Activated CD4-positive, alpha-beta T cell treated with anti-CD3 and anti-CD28 coated beads, Interleukin-2, amount 50 U/mL, for 24 hours (primary cell): ENCODE data around the gene LRRC28.
"Not testable (repeated sequence)": the region's sequence is repeated elsewhere in the genome, so short reads cannot be mapped to it uniquely, and the experiment has no call there.

Experiments
- DNase-seq, 2 donors: peaks; one replicate each; pipeline ENCODE4 v3.0.0-alpha.2; 2020; ENCODE audit warnings: low read depth in 1 of 2, low spot score in 1 of 2

LRRC28 gene

GRCh38 chr15:99390667-99391066 lies 139.4 kb downstream of the LRRC28 start:
- DNase-seq, result no peak

- DNase-seq, result no peak
Observed at GRCh38 chr15:99393641-99394040, 142.4 kb downstream of the LRRC28 start.

- no peak for DNase-seq
Observed at GRCh38 chr15:99396375-99396774, 145.1 kb downstream of the LRRC28 start.

- DNase-seq, result no peak
Observed at GRCh38 chr15:99399061-99399460, 147.8 kb downstream of the LRRC28 start.

- DNase-seq, result no peak
Observed at GRCh38 chr15:99399618-99400017, 148.3 kb downstream of the LRRC28 start.

GRCh38 chr15:99401216-99401615 lies 149.9 kb downstream of the LRRC28 start:
- not testable (repeated sequence) for DNase-seq

GRCh38 chr15:99402014-99402729 lies 150.9 kb downstream of the LRRC28 start:
- DNase-seq, result no peak

GRCh38 chr15:99403597-99403996 lies 152.3 kb downstream of the LRRC28 start:
- DNase-seq, result no peak

- no peak for DNase-seq
Observed at GRCh38 chr15:99404454-99404853, 153.2 kb downstream of the LRRC28 start.

GRCh38 chr15:99406120-99406519 lies 154.8 kb downstream of the LRRC28 start:
- no peak for DNase-seq

GRCh38 chr15:99406716-99407487 lies 155.6 kb downstream of the LRRC28 start:
- DNase-seq, result no peak

GRCh38 chr15:99407716-99408115 lies 156.4 kb downstream of the LRRC28 start:
- no peak for DNase-seq

GRCh38 chr15:99408236-99409096 lies 157.2 kb downstream of the LRRC28 start:
- DNase-seq, result no peak

GRCh38 chr15:99409097-99409473 lies 157.8 kb downstream of the LRRC28 start:
- DNase-seq, result no peak

- DNase-seq, result no peak
Observed at GRCh38 chr15:99409560-99409959, 158.3 kb downstream of the LRRC28 start.

GRCh38 chr15:99410477-99410876 lies 159.2 kb downstream of the LRRC28 start:
- no peak for DNase-seq

- no peak for DNase-seq
Observed at GRCh38 chr15:99411234-99411633, 160.0 kb downstream of the LRRC28 start.

- DNase-seq, result no peak
Observed at GRCh38 chr15:99412082-99412481, 160.8 kb downstream of the LRRC28 start.

- DNase-seq, result no peak
Observed at GRCh38 chr15:99412626-99413025, 161.3 kb downstream of the LRRC28 start.

GRCh38 chr15:99413955-99414754 lies 162.9 kb downstream of the LRRC28 start:
- no peak for DNase-seq
